Neuronal stem cell (in vitro differentiated cells): ENCODE results near the gene PTPRG.

Experiments
- DNase-seq: peaks from one replicate; pipeline ENCODE4 v3.0.0-alpha.2; 2013; ENCODE audit warnings: low spot score
- H2AFZ ChIP-seq: one replicate; pipeline ENCODE4 v1.6.1; 2013; ENCODE audit warnings: mild to moderate bottlenecking, low read length, inconsistent platforms
- H2AK5ac ChIP-seq: 2 replicates; pipeline ENCODE4 v1.6.1; 2013; ENCODE audit warnings: low read depth, mild to moderate bottlenecking, inconsistent platforms, low read length, moderate library complexity, mixed read lengths
- H2BK120ac ChIP-seq: 2 replicates; pipeline ENCODE4 v1.6.1; 2013; ENCODE audit warnings: low read depth, mild to moderate bottlenecking, inconsistent platforms, low read length, moderate library complexity, mixed read lengths
- H2BK12ac ChIP-seq: one replicate; pipeline ENCODE4 v1.6.1; 2013; ENCODE audit warnings: low read length, inconsistent platforms
- H2BK15ac ChIP-seq: 2 replicates; pipeline ENCODE4 v1.6.1; 2013; ENCODE audit warnings: mild to moderate bottlenecking, low read length, inconsistent platforms, mixed read lengths
- H2BK5ac ChIP-seq: one replicate; pipeline ENCODE4 v1.6.1; 2013; ENCODE audit warnings: inconsistent platforms, mild to moderate bottlenecking, low read length, moderate library complexity
- H3K14ac ChIP-seq: one replicate; pipeline ENCODE4 v1.6.1; 2013; ENCODE audit warnings: low read length, inconsistent platforms
- H3K18ac ChIP-seq: 2 replicates; pipeline ENCODE4 v1.6.1; 2013; ENCODE audit warnings: low read length, inconsistent platforms
- H3K23ac ChIP-seq: 2 replicates; pipeline ENCODE4 v1.6.1; 2013; ENCODE audit warnings: low read depth, mild to moderate bottlenecking, mixed read lengths, low read length, inconsistent platforms; ENCODE audit not compliant: poor library complexity
- H3K27ac ChIP-seq: replicated peaks from 3 replicates; pipeline ENCODE4 v1.5.1; 2013; ENCODE audit warnings: low read length, inconsistent platforms
- H3K27me3 ChIP-seq, 3 experiments: 2 replicates each; pipeline ENCODE4 v1.6.1; 2013; ENCODE audit warnings: low read length in 3 of 3, mild to moderate bottlenecking in 2 of 3, inconsistent platforms in 1 of 3, low read depth in 1 of 3, mixed read lengths in 1 of 3, moderate library complexity in 1 of 3; ENCODE audit not compliant: control insufficient read depth in 3 of 3, insufficient read depth in 3 of 3
- H3K36me3 ChIP-seq, 2 donors: replicated peaks in 1 of 2; 2 replicates each; pipeline ENCODE4 v1.6.1; 2013; ENCODE audit warnings: low read length in 2 of 2; ENCODE audit not compliant: control insufficient read depth in 2 of 2, insufficient read depth in 2 of 2
- H3K4ac ChIP-seq: 2 replicates; pipeline ENCODE4 v1.6.1; 2013; ENCODE audit warnings: inconsistent platforms, mild to moderate bottlenecking, low read length, moderate library complexity
- H3K4me1 ChIP-seq, 2 donors: 1 replicate in 1 of 2; 2 replicates in 1 of 2; pipeline ENCODE4 v1.6.1; 2013; ENCODE audit warnings: low read length in 2 of 2, low read depth in 1 of 2; ENCODE audit not compliant: control insufficient read depth in 2 of 2, insufficient read depth in 1 of 2
- H3K4me2 ChIP-seq: one replicate; pipeline ENCODE4 v1.6.1; 2013; ENCODE audit warnings: mild to moderate bottlenecking, low read length, inconsistent platforms; ENCODE audit not compliant: insufficient read depth, poor library complexity, severe bottlenecking
- H3K4me3 ChIP-seq, 2 donors: 2 replicates each; pipeline ENCODE4 v1.5.1; 2013; ENCODE audit warnings: low read length in 2 of 2, mild to moderate bottlenecking in 2 of 2, inconsistent platforms in 1 of 2, moderate library complexity in 1 of 2
- H3K79me1 ChIP-seq: one replicate; pipeline ENCODE4 v1.6.1; 2013; ENCODE audit warnings: low read depth, mild to moderate bottlenecking, inconsistent platforms, low read length, moderate library complexity
- H3K9ac ChIP-seq: one replicate; pipeline ENCODE4 v1.6.1; 2013; ENCODE audit warnings: mild to moderate bottlenecking, low read depth, low read length, inconsistent platforms; ENCODE audit not compliant: poor library complexity
- H3K9me3 ChIP-seq, 2 donors: replicated peaks in 1 of 2; 2 replicates each; pipeline versions ENCODE3 to v1.6.1; 2013; ENCODE audit warnings: low read length in 2 of 2, mild to moderate bottlenecking in 2 of 2, inconsistent platforms in 1 of 2, low read depth in 1 of 2, mixed read lengths in 1 of 2, moderate library complexity in 1 of 2; ENCODE audit not compliant: control insufficient read depth in 2 of 2, insufficient read depth in 1 of 2
- H4K8ac ChIP-seq: one replicate; pipeline ENCODE4 v1.6.1; 2013; ENCODE audit warnings: low read depth, mild to moderate bottlenecking, inconsistent platforms, low read length, moderate library complexity
- H4K91ac ChIP-seq: one replicate; pipeline ENCODE4 v1.6.1; 2013; ENCODE audit warnings: low read length, low read depth, mild to moderate bottlenecking, inconsistent platforms; ENCODE audit not compliant: poor library complexity
- WGBS, 2 donors: extraction: QIAGEN DNeasy Blood & Tissue Kit; methylation state at CpG; one replicate each; pipeline ENCODE4 v1.1.7; 2013; ENCODE audit warnings: missing lambda C conversion rate in 2 of 2, mixed read lengths in 1 of 2; ENCODE audit not compliant: insufficient read length in 2 of 2, insufficient replicate concordance in 1 of 2; ENCODE audit errors: extremely low coverage in 2 of 2; 5-methylcytosine and 5-hydroxymethylcytosine counted together

PTPRG gene

DNA sequence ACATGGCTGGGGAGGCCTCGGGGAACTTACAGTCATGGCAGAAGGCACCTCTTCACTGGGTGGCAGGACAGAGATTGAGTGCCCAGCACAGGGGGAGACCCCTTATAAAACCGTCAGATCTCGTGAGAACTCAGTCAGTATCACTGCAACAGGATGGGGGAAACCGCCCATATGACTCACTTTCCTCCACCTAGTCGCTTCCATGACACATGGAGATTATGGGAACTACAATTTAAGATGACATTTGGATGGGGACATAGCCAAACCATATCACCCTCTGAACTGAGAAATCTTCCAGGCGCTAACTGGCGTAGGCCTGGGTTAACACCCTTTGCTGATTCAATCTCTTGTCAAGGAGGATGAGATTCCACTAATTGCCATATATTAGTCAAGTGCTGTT lies 419.7 kb downstream of the PTPRG start:
- Histone ChIP-seq H4K91ac (no peak overlapping the region), H3K36me3 (no peaks in the 10 kb centered on the region), H3K4me3 (no peak overlapping the region), H4K8ac (no peak overlapping the region), H3K79me1 (no peaks in the 10 kb centered on the region), H3K27me3 (no peaks in the 10 kb centered on the region), H2BK120ac (no peak overlapping the region), H2BK12ac (no peak overlapping the region), H2BK5ac (no peak overlapping the region), H2BK15ac (no peak overlapping the region), H3K18ac (no peak overlapping the region), H3K27ac (no peak overlapping the region), H2AFZ (no peak overlapping the region), H3K4me1 (peaks cover 0 to 4% of the 10 kb centered on the region in 2 donors), H3K9ac (no peak overlapping the region), H3K4me2 (no peak overlapping the region), H3K9me3 (no peaks in the 10 kb centered on the region), H3K4ac (no peak overlapping the region), H3K14ac (no peak overlapping the region), H3K23ac (no peak overlapping the region), H2AK5ac (no peak overlapping the region)
- WGBS, 2 donors: no CpG with 5 or more reads among the region's 7 CpGs
- no peak for DNase-seq

DNA sequence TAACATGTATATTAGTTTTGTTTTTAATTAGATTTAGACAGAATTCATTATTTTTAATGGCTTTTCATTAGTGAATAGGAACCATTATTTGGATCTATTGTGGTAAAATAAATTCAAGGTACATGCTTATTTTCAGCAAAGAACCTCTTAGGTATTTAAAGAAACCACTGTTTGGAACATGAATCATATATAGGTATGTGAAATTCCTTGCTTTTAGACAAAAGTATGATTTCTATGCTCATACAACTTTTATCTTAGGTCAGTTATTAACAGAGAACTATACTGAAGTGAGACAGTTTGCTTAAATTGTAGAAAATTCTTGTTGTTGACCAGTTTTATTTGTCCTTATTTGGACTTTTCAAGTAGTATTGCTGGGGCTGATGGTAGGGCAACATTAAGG lies 422.1 kb downstream of the PTPRG start:
- H3K79me1 ChIP-seq: no peaks in the 10 kb centered on the region
- H3K14ac ChIP-seq: no peak overlapping the region
- H3K4me2 ChIP-seq: no peak overlapping the region
- H3K36me3 ChIP-seq: no peaks in the 10 kb centered on the region
- no peaks in the 10 kb centered on the region for H3K9me3 ChIP-seq
- H2AK5ac ChIP-seq: no peak overlapping the region
- no peak overlapping the region for H2AFZ ChIP-seq
- H2BK12ac ChIP-seq: no peak overlapping the region
- no peak overlapping the region for H3K18ac ChIP-seq
- no peak overlapping the region for H4K91ac ChIP-seq
- no peak overlapping the region for H3K27ac ChIP-seq
- H2BK15ac ChIP-seq: no peak overlapping the region
- H2BK120ac ChIP-seq: no peak overlapping the region
- no peak overlapping the region for H3K9ac ChIP-seq
- no peak overlapping the region for H3K4me3 ChIP-seq
- no peak overlapping the region for H2BK5ac ChIP-seq
- H3K4ac ChIP-seq: no peak overlapping the region
- no peak for DNase-seq
- peaks cover 0 to 4% of the 10 kb centered on the region in 2 donors for H3K4me1 ChIP-seq
- H4K8ac ChIP-seq: no peak overlapping the region
- H3K23ac ChIP-seq: no peak overlapping the region
- no peaks in the 10 kb centered on the region for H3K27me3 ChIP-seq

DNA sequence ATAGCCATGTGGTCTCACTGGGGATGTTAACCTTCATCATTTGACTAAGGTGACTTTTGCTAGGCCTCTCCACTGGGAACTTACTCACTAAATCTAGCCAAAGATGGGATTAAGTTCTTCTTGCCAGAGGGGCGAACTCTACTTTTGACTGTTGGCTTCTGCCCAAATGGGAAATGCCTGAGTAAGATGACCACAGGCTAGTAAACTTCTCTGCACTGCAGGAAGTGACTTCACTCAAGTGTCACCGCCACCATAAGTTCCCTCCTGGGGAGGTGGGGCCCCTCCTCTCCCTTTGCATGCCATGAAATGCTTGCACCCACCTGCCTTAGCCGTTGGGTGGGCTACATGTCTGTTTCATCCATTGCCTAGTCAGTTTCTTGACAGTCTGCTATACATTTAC lies 423.6 kb downstream of the PTPRG start:
- Histone ChIP-seq H3K4ac (no peak overlapping the region), H3K27ac (no peak overlapping the region), H3K27me3 (no peaks in the 10 kb centered on the region), H3K9me3 (no peaks in the 10 kb centered on the region), H4K91ac (no peak overlapping the region), H3K4me1 (peaks cover 0 to 4% of the 10 kb centered on the region in 2 donors), H2AFZ (no peak overlapping the region), H3K36me3 (no peaks in the 10 kb centered on the region), H3K79me1 (no peaks in the 10 kb centered on the region), H2BK5ac (no peak overlapping the region), H2BK12ac (no peak overlapping the region), H3K23ac (no peak overlapping the region), H2AK5ac (no peak overlapping the region), H2BK15ac (no peak overlapping the region), H2BK120ac (no peak overlapping the region), H3K4me3 (no peak overlapping the region), H3K4me2 (no peak overlapping the region), H3K9ac (no peak overlapping the region), H3K14ac (no peak overlapping the region), H3K18ac (no peak overlapping the region), H4K8ac (no peak overlapping the region)
- DNase-seq: no peak
- no CpG with 5 or more reads among the region's 3 CpGs for WGBS, 2 donors

DNA sequence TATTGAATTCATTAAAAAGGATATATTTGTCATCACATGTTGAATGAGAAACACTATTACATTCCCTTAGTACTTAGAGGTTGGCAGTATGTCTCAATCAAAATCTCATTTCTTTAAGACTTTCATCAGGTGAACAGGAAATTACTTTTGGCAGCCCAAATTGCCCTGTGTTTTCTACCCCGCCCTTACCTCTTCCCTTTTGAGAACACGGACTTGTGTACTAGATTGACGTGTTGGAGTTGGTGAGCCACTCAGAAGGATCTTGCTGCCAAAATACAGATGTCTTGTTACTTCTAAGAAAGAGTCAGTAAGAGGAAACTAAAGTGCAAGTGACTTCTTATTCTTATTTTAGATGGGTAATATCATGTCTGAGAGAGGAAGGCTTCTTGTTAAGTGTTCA lies 425.1 kb downstream of the PTPRG start:
- Histone ChIP-seq H3K27ac (no peak overlapping the region), H2AFZ (no peak overlapping the region), H2BK12ac (no peak overlapping the region), H3K4me2 (no peak overlapping the region), H2BK5ac (no peak overlapping the region), H3K23ac (no peak overlapping the region), H3K4me1 (peaks cover 3 to 6% of the 10 kb centered on the region in 2 donors), H2BK120ac (no peak overlapping the region), H3K36me3 (no peaks in the 10 kb centered on the region), H3K14ac (no peak overlapping the region), H2AK5ac (no peak overlapping the region), H2BK15ac (no peak overlapping the region), H3K9me3 (no peaks in the 10 kb centered on the region), H4K8ac (no peak overlapping the region), H4K91ac (no peak overlapping the region), H3K18ac (no peak overlapping the region), H3K27me3 (no peaks in the 10 kb centered on the region), H3K4ac (no peak overlapping the region), H3K79me1 (no peaks in the 10 kb centered on the region), H3K4me3 (no peak overlapping the region), H3K9ac (no peak overlapping the region)
- no peak for DNase-seq
- WGBS, 2 donors: no CpG with 5 or more reads among the region's 3 CpGs
